B cell (primary cell): ENCODE measurements around the gene RXFP1.

Experiments
- CTCF ChIP-seq: fragments of 200-600 bp; IDR thresholded peaks from one replicate; pipeline ENCODE4 v1.8.0; 2022; ENCODE audit warnings: antibody characterized with exemption, mild to moderate bottlenecking
- EZH2 ChIP-seq: IDR thresholded peaks from 2 replicates; pipeline ENCODE4 v1.6.1; 2012; ENCODE audit warnings: borderline replicate concordance, low read depth, mild to moderate bottlenecking, moderate library complexity, low read length; ENCODE audit not compliant: insufficient read depth, poor library complexity, severe bottlenecking

DNA sequence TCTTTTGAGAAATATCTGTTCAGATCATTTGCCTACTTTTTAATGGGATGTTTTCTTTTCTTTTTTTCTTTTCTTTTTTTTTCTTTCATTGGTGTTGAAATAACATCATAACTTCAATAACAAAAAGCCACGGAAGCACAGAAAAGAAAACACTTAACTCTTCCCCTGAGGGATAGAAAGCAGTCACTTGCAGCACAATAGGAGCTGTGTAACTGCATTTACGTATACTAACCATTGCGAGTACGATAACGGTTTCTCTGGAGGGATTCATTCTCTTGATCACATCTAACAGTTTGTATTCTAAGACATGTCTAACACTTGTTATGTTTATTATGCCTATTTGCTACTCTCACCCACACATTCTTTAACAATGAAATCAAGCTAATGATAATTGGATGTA, 122.7 kb downstream of the RXFP1 start:
- TF ChIP-seq CTCF (no peak), EZH2 (no peak)
